ENCODE data around the gene MYOZ3. TPM values are rescaled to one million over a fixed set of nuclear protein-coding genes. Genes with fewer than 3 reads are reported as not detected.

Gene MYOZ3
- total RNA-seq, 4 donors from 2014 or later: 4.8 to 12.6 (median 11.3) TPM

DNA sequence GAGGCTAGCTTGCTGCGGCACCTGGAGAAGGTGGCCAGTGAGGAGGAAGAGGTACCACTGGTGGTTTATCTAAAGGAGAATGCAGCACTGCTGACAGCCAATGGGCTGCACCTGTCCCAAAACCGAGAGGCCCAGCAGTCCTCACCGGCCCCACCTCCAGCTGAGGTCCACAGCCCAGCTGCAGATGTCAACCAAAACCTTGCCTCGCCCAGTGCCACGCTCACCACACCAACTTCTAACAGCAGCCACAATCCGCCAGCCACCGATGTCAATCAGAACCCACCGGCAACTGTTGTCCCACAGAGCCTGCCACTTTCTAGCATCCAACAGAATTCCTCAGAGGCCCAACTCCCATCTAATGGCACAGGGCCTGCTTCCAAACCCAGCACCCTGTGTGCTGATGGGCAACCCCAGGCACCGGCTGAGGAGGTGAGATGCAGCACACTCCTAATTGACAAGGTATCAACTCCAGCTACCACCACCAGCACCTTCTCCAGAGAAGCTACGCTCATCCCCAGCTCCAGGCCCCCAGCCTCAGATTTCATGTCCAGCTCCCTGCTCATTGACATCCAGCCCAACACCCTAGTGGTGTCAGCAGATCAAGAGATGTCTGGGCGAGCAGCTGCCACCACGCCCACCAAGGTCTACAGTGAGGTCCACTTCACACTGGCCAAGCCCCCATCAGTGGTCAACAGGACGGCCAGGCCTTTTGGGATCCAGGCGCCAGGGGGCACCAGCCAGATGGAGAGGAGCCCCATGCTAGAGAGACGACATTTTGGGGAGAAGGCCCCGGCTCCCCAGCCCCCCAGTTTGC lies 12.6 kb upstream of the MYOZ3 start:
- peak in 1 of 2 donors; percentile 52 for DNase-seq
- intact Hi-C loops (cut with DNase I; ENCODE audit: low total_unique reads): loop anchor here (5.0 kb wide), 1 partner anchor 41 kb away; no protein-coding TSS in a partner anchor
- Histone ChIP-seq H3K36me3 (peaks cover 0 to 24% of the 10 kb centered on the region in 2 donors), H3K27ac (peak overlapping the region; percentile 96 to 100 (median 100)), H3K4me3 (no peak overlapping the region), H3K4me1 (peaks cover 85 to 93% of the 10 kb centered on the region in 2 donors), H3K27me3 (no peaks in the 10 kb centered on the region), H3K9me3 (no peaks in the 10 kb centered on the region)
- in situ Hi-C loops (cut with MboI; ENCODE audit: low sequenced_read_pairs in 4 of 4): no loop called here
- peak; percentile 3 to 13 for ATAC-seq
- TF ChIP-seq POLR2A (IDR thresholded peaks at IDR 0.05): peak in 1 of 2 donors; percentile 3
- TF ChIP-seq, protein P1, sequence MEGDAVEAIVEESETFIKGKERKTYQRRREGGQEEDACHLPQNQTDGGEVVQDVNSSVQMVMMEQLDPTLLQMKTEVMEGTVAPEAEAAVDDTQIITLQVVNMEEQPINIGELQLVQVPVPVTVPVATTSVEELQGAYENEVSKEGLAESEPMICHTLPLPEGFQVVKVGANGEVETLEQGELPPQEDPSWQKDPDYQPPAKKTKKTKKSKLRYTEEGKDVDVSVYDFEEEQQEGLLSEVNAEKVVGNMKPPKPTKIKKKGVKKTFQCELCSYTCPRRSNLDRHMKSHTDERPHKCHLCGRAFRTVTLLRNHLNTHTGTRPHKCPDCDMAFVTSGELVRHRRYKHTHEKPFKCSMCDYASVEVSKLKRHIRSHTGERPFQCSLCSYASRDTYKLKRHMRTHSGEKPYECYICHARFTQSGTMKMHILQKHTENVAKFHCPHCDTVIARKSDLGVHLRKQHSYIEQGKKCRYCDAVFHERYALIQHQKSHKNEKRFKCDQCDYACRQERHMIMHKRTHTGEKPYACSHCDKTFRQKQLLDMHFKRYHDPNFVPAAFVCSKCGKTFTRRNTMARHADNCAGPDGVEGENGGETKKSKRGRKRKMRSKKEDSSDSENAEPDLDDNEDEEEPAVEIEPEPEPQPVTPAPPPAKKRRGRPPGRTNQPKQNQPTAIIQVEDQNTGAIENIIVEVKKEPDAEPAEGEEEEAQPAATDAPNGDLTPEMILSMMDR (IDR thresholded peaks at IDR 0.05 in 4 of 5, conservative IDR thresholded peaks at IDR 0.05 in 1 of 5): no peak

DNA sequence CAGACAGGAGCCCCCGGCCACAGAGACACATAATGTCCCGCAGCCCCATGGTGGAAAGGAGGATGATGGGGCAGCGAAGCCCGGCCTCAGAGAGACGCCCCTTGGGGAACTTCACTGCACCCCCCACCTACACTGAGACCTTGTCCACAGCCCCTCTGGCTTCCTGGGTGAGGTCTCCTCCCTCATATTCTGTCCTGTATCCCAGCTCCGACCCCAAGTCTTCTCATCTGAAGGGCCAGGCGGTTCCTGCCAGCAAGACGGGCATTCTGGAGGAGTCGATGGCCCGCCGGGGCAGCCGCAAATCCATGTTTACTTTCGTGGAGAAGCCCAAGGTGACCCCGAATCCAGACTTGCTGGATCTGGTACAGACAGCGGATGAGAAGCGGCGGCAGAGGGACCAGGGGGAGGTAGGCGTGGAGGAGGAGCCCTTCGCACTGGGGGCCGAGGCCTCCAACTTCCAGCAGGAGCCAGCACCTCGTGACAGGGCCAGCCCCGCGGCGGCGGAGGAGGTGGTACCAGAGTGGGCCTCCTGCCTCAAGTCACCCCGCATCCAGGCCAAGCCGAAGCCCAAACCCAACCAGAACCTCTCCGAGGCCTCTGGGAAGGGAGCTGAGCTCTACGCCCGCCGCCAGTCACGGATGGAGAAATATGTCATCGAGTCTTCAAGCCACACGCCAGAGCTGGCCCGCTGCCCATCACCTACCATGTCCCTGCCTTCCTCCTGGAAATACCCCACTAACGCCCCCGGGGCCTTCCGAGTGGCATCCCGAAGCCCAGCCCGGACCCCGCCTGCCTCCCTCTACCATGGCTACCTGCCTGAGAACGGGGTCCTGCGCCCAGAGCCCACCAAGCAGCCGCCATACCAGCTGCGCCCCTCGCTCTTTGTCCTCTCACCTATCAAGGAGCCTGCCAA lies 11.7 kb upstream of the MYOZ3 start:
- peaks cover 0 to 24% of the 10 kb centered on the region in 2 donors for H3K36me3 ChIP-seq

DNA sequence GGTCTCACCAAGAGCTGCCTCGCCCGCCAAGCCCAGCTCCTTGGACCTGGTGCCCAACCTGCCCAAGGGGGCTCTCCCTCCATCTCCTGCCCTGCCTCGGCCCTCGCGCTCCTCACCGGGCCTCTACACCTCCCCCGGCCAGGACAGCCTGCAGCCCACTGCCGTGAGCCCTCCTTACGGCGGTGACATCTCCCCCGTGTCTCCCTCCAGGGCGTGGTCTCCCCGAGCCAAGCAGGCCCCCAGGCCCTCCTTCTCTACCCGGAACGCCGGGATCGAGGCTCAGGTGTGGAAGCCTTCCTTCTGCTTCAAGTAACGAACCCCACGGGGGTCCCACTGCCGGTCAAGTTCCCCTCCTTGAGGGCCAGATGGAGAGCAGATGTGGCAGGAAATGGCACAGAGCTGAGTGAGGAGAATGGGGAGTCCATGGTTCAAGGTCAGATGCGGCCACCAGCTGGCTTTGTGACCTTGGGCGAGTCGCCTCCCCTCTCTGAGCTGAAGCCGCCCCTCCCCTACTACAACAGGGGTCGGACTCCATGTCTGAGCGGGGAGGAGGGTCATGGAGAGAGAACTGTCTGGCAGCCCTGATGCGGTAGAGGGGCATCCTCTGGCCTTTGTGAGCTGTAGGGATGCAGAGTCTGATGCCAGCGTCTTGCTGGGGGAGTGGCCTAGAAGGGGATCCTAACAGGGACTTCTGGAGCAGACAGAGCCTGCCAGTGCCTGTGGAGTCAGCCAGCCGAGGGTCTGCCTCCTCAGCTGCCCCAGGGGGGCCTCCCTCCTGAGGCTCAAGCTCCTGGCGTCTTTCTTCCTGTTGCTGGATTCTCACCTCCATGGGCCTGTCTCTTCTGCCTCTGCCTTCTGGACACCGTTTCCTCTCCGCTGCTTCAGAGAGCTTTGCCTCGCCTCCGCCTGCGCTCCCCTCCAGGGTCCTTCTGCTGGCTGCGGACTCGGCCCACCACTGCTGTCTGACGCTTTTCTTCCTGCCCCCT lies 10.7 kb upstream of the MYOZ3 start:
- peak in 1 of 2 donors; percentile 15 for DNase-seq
- Histone ChIP-seq H3K4me1 (peaks cover 71 to 79% of the 10 kb centered on the region in 2 donors), H3K9me3 (no peaks in the 10 kb centered on the region), H3K36me3 (peaks cover 0 to 24% of the 10 kb centered on the region in 2 donors), H3K27me3 (no peaks in the 10 kb centered on the region), H3K4me3 (no peak overlapping the region), H3K27ac (peak overlapping the region; percentile 96 to 100 (median 100))
- TF ChIP-seq, protein P1 (IDR thresholded peaks at IDR 0.05 in 4 of 5, conservative IDR thresholded peaks at IDR 0.05 in 1 of 5): no peak
- TF ChIP-seq POLR2A (IDR thresholded peaks at IDR 0.05): no peak
- ATAC-seq: no peak
- in situ Hi-C loops (cut with MboI; ENCODE audit: low sequenced_read_pairs in 4 of 4): loop anchor here (5.0 to 10.0 kb wide), 3 partner anchors 56 to 88 kb away; no protein-coding TSS in a partner anchor
- intact Hi-C loops (cut with DNase I; ENCODE audit: low total_unique reads): loop anchor here (10.0 kb wide), 1 partner anchor 374 kb away; the partner anchor contains the start of gene GPX3

More for the DNA sequence above, 11.7 kb upstream of the MYOZ3 start:
- no peaks in the 10 kb centered on the region for H3K27me3 ChIP-seq
- peaks cover 80 to 86% of the 10 kb centered on the region in 2 donors for H3K4me1 ChIP-seq
- TF ChIP-seq, protein P1 (IDR thresholded peaks at IDR 0.05 in 4 of 5, conservative IDR thresholded peaks at IDR 0.05 in 1 of 5): no peak
- TF ChIP-seq POLR2A (IDR thresholded peaks at IDR 0.05): no peak
- DNase-seq: peak in 1 of 2 donors; percentile 74
- in situ Hi-C loops (cut with MboI; ENCODE audit: low sequenced_read_pairs in 4 of 4): loop anchor here (5.0 to 10.0 kb wide), 3 partner anchors 55 to 87 kb away; no protein-coding TSS in a partner anchor
- ATAC-seq: no peak
- intact Hi-C loops (cut with DNase I; ENCODE audit: low total_unique reads): loop anchor here (5.0 to 10.0 kb wide), 2 partner anchors 42 to 375 kb away; partner anchors contain the start of gene GPX3
- H3K9me3 ChIP-seq: no peaks in the 10 kb centered on the region
- H3K4me3 ChIP-seq: no peak overlapping the region
- peak overlapping the region; percentile 96 to 100 (median 100) for H3K27ac ChIP-seq
